Fibroblast of the aortic adventitia (primary cell): ENCODE results near the gene KSR1. TPM values are rescaled to one million over a fixed set of nuclear protein-coding genes. Genes with fewer than 3 reads are reported as not detected.
"Not testable (repeated sequence)": the region's sequence is repeated elsewhere in the genome, so short reads cannot be mapped to it uniquely, and the experiment has no call there.

Source experiments
- DNase-seq: peaks from one replicate; pipeline ENCODE4 v3.0.0-alpha.2; 2010; ENCODE audit warnings: low read depth
- H3K4me3 ChIP-seq: 2 replicates; pipeline ENCODE4 v1.5.1; 2011; ENCODE audit warnings: low read depth, mild to moderate bottlenecking, control low read depth, low read length, moderate library complexity
- CTCF ChIP-seq: IDR thresholded peaks from 2 replicates; pipeline ENCODE4 v1.5.1; 2011; ENCODE audit warnings: mild to moderate bottlenecking, low read length, control low read depth, inconsistent platforms; ENCODE audit not compliant: insufficient read depth
- total RNA-seq: library from RNA; depleted of rRNA; stranded (reverse); fragments of >200 nt; gene quantifications from 2 replicates; pipeline ENCODE4 v1.2.3, GENCODE V29; 2012; ENCODE audit warnings: low replicate concordance

KSR1 gene
- total RNA-seq, 1 donor, result 19.4 TPM

GRCh38 chr17:27624539-27624938 lies 168.3 kb downstream of the KSR1 start:
- no peak for TF ChIP-seq CTCF
- H3K4me3 ChIP-seq, result no peak overlapping the region
- DNase-seq, result peak; percentile 33

- DNase-seq, result no peak
- no peak overlapping the region for H3K4me3 ChIP-seq
- TF ChIP-seq CTCF, result no peak
Observed at GRCh38 chr17:27625856-27626255, 169.6 kb downstream of the KSR1 start.

- H3K4me3 ChIP-seq, result no peak overlapping the region
- no peak for DNase-seq
- no peak for TF ChIP-seq CTCF
Observed at GRCh38 chr17:27627514-27627913, 171.3 kb downstream of the KSR1 start.

GRCh38 chr17:27628376-27628775 lies 172.1 kb downstream of the KSR1 start:
- no peak for TF ChIP-seq CTCF
- no peak for DNase-seq
- no peak overlapping the region for H3K4me3 ChIP-seq

- DNase-seq, H3K4me3 ChIP-seq: not testable (repeated sequence)
Observed at GRCh38 chr17:27629260-27629659, 173.0 kb downstream of the KSR1 start.

GRCh38 chr17:27630607-27631410 lies 174.6 kb downstream of the KSR1 start, which contains the start of gene LGALS9:
Gene LGALS9 (plus strand): TSS chr17:27631188. CDS start chr17:27631266, 78 bp downstream.
- DNase-seq, result peak; percentile 16
- H3K4me3 ChIP-seq, result no peak within 1 kb of the TSS
- TF ChIP-seq CTCF, result no peak

GRCh38 chr17:27631411-27631760 lies 175.1 kb downstream of the KSR1 start:
- no peak overlapping the region for H3K4me3 ChIP-seq
- TF ChIP-seq CTCF, result no peak
- no peak for DNase-seq
